ENCODE data around the gene SGSM2. TPM values are rescaled to one million over a fixed set of nuclear protein-coding genes. Genes with fewer than 3 reads are reported as not detected.

SGSM2 gene
- total RNA-seq, 1 donor = 31.0 TPM

- peak overlapping the region; percentile 55 for H3K4me3 ChIP-seq (ENCODE audit: low read depth, low read length)
- TF ChIP-seq CTCF (IDR thresholded peaks at IDR 0.05; ENCODE audit: insufficient read depth, low read length) = no peak
- no peak for DNase-seq (ENCODE audit: low read depth)
These were observed 60.2 kb downstream of the SGSM2 start for GRCh38 chr17:2397247-2398171.

GRCh38 chr17:2398182-2398581 is 60.9 kb downstream of the SGSM2 start:
- peak overlapping the region; percentile 65 for H3K4me3 ChIP-seq (ENCODE audit: low read depth, low read length)
- TF ChIP-seq CTCF (IDR thresholded peaks at IDR 0.05; ENCODE audit: insufficient read depth, low read length) = no peak
- DNase-seq (ENCODE audit: low read depth) = no peak

- no peak for TF ChIP-seq CTCF (IDR thresholded peaks at IDR 0.05; ENCODE audit: insufficient read depth, low read length)
- H3K4me3 ChIP-seq (ENCODE audit: low read depth, low read length) = peak overlapping the region; percentile 73
- peak; percentile 75 for DNase-seq (ENCODE audit: low read depth)
These were observed 61.6 kb downstream of the SGSM2 start for GRCh38 chr17:2398655-2399571.

GRCh38 chr17:2399572-2400473 is 62.5 kb downstream of the SGSM2 start:
- peak overlapping the region; percentile 96 for H3K4me3 ChIP-seq (ENCODE audit: low read depth, low read length)
- peak; percentile 96 for DNase-seq (ENCODE audit: low read depth)
- TF ChIP-seq CTCF (IDR thresholded peaks at IDR 0.05; ENCODE audit: insufficient read depth, low read length) = no peak

GRCh38 chr17:2400474-2400866 is 63.2 kb downstream of the SGSM2 start:
- no peak for TF ChIP-seq CTCF (IDR thresholded peaks at IDR 0.05; ENCODE audit: insufficient read depth, low read length)

GRCh38 chr17:2400877-2401425 is 63.6 kb downstream of the SGSM2 start, which contains the start of gene MNT:
Gene MNT, minus strand, starts transcription at chr17:2401060. Its CDS starts 348 bp downstream, at chr17:2400712.
- no peak for DNase-seq (ENCODE audit: low read depth)
- H3K4me3 ChIP-seq (ENCODE audit: low read depth, low read length) = peak within 1 kb of the TSS; percentile 96

More at GRCh38 chr17:2400474-2400866, 63.2 kb downstream of the SGSM2 start:
- peak overlapping the region; percentile 96 for H3K4me3 ChIP-seq (ENCODE audit: low read depth, low read length)
- DNase-seq (ENCODE audit: low read depth) = no peak

More at GRCh38 chr17:2400877-2401425, 63.6 kb downstream of the SGSM2 start, which contains the start of gene MNT:
- peak; percentile 1 for TF ChIP-seq CTCF (IDR thresholded peaks at IDR 0.05; ENCODE audit: insufficient read depth, low read length)

All from fibroblast of the aortic adventitia (primary cell).